ENCODE measurements around the gene CDKAL1. TPM values are rescaled to one million over a fixed set of nuclear protein-coding genes. Genes with fewer than 3 reads are reported as not detected.
A peak's percentile ranks its signal among the peaks of the same experiment; 100 is the strongest.

The CDKAL1 gene
- total RNA-seq, 1 donor from 2014 or later, result 11.3 TPM

DNA sequence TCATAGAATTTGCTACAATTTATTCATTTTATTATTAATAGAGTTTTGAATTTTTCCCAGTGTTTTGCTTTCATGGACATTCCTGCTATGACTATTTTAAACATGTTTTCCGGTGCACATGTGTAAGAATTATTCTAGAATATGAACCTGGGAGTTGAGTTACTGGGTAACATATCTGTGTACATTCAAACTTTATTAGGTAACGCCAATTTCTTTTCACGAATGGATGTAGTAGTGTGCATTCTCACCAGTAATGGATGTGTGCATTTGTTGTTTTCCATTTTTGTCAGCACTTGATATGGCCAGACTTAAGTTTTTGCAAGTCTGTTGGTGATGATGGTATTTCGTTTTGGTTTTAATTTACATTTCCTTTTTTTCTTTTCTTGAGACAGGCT is 118.8 kb downstream of the CDKAL1 start:
- no peaks in the 10 kb centered on the region for H3K27me3 ChIP-seq
- no peaks in the 10 kb centered on the region for H3K9me3 ChIP-seq
- intact Hi-C loops (cut with DNase I), result no loop called here
- no peak overlapping the region for H3K27ac ChIP-seq
- no peak for DNase-seq (ENCODE audit: extremely low spot score in 2 of 2)
- no peak overlapping the region for H3K4me3 ChIP-seq
- H3K36me3 ChIP-seq, result peaks cover 0 to 5% of the 10 kb centered on the region in 2 donors
- TF ChIP-seq POLR2A (IDR thresholded peaks at IDR 0.05) (no peak), POLR2AphosphoS5 (IDR thresholded peaks at IDR 0.05; ENCODE audit: insufficient read depth in 1 of 2, low read depth in 1 of 2) (no peak)
- TF ChIP-seq, protein P1, sequence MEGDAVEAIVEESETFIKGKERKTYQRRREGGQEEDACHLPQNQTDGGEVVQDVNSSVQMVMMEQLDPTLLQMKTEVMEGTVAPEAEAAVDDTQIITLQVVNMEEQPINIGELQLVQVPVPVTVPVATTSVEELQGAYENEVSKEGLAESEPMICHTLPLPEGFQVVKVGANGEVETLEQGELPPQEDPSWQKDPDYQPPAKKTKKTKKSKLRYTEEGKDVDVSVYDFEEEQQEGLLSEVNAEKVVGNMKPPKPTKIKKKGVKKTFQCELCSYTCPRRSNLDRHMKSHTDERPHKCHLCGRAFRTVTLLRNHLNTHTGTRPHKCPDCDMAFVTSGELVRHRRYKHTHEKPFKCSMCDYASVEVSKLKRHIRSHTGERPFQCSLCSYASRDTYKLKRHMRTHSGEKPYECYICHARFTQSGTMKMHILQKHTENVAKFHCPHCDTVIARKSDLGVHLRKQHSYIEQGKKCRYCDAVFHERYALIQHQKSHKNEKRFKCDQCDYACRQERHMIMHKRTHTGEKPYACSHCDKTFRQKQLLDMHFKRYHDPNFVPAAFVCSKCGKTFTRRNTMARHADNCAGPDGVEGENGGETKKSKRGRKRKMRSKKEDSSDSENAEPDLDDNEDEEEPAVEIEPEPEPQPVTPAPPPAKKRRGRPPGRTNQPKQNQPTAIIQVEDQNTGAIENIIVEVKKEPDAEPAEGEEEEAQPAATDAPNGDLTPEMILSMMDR (IDR thresholded peaks at IDR 0.05), result no peak
- peaks cover 5% of the 10 kb centered on the region for H3K4me1 ChIP-seq

DNA sequence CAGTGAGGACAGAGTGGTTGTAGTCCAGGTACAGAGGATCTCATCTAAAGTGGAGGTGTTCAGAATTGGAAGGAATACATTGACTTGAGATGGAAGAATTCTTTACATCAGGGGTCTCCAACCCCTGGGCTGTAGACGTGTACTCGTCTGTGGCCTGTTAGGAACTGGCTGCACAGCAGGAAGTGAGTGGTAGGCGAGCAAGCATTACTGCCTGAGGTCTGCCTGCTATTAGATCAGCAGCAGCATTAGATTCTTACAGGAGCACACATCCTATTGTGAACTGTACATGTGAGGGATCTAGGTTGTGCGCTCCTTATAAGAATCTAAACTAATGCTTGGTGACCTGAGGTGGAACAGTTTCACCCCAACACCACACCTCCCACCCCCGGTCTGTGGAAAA is 121.1 kb downstream of the CDKAL1 start:
- intact Hi-C loops (cut with DNase I), result no loop called here
- H3K4me3 ChIP-seq, result no peak overlapping the region

DNA sequence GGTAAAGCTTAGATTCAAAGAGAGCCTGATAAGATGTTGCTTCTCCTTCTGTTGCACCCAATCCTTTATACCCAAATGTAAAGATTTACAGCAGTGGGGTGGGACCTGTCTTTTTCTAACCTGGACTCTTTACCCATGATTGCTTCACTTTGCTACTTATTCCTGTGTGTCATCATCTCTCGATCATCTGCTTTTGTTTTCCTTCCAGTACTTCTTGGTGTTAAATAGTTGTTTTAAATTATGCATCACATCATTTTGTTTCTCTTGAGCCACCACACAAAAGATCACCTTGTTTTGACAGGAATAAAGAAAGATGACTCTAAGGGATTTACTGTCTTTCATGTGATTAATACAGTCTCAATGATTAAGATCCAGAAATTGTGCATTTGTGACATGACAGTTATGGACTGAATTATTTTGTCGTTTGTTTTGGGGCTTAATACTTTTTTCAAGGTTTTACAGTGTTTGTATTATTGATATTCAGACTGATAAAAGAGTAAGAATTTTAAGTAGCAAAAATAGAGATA is 123.1 kb downstream of the CDKAL1 start:
- intact Hi-C loops (cut with DNase I), result no loop called here
- TF ChIP-seq POLR2A (IDR thresholded peaks at IDR 0.05) (no peak), POLR2AphosphoS5 (IDR thresholded peaks at IDR 0.05; ENCODE audit: insufficient read depth in 1 of 2, low read depth in 1 of 2) (peak in 1 of 2 donors; percentile 14)
- no peaks in the 10 kb centered on the region for H3K9me3 ChIP-seq
- no peak for DNase-seq (ENCODE audit: extremely low spot score in 2 of 2)
- no peaks in the 10 kb centered on the region for H3K36me3 ChIP-seq
- H3K27me3 ChIP-seq, result no peaks in the 10 kb centered on the region
- H3K27ac ChIP-seq, result no peak overlapping the region
- H3K4me1 ChIP-seq, result peaks cover 21% of the 10 kb centered on the region
- no peak overlapping the region for H3K4me3 ChIP-seq

More for the DNA sequence above, 121.1 kb downstream of the CDKAL1 start:
- no peaks in the 10 kb centered on the region for H3K9me3 ChIP-seq
- DNase-seq (ENCODE audit: extremely low spot score in 2 of 2), result no peak
- H3K36me3 ChIP-seq, result no peaks in the 10 kb centered on the region
- H3K27me3 ChIP-seq, result no peaks in the 10 kb centered on the region
- peaks cover 5% of the 10 kb centered on the region for H3K4me1 ChIP-seq
- TF ChIP-seq POLR2AphosphoS5 (IDR thresholded peaks at IDR 0.05; ENCODE audit: insufficient read depth in 1 of 2, low read depth in 1 of 2), result no peak
- TF ChIP-seq, protein P1 (IDR thresholded peaks at IDR 0.05), result no peak
- no peak for TF ChIP-seq POLR2A (IDR thresholded peaks at IDR 0.05)
- no peak overlapping the region for H3K27ac ChIP-seq

DNA sequence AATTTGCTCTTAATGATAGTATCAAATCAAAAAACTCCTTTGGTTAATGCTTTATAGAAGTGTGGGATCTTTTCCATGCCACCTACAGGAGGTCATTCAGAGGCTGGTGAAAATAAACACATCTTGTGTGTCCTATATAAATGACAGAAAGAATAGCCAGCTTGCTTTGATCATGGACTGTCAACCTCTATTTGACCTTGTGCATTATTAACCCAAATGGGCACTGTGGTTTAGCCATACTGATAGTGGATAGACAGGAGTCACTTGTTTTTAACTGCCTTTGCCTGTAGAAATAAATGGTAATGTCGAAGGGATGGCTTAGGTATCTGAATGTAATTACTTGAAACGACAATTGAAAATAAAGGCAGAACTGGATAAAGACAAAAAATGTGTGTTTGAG is 123.8 kb downstream of the CDKAL1 start:
- Histone ChIP-seq H3K27ac (no peak overlapping the region), H3K4me3 (no peak overlapping the region), H3K27me3 (no peaks in the 10 kb centered on the region), H3K36me3 (no peaks in the 10 kb centered on the region), H3K4me1 (peaks cover 26% of the 10 kb centered on the region), H3K9me3 (no peaks in the 10 kb centered on the region)
- TF ChIP-seq, protein P1 (IDR thresholded peaks at IDR 0.05), result no peak
- intact Hi-C loops (cut with DNase I), result no loop called here
- DNase-seq (ENCODE audit: extremely low spot score in 2 of 2), result no peak

DNA sequence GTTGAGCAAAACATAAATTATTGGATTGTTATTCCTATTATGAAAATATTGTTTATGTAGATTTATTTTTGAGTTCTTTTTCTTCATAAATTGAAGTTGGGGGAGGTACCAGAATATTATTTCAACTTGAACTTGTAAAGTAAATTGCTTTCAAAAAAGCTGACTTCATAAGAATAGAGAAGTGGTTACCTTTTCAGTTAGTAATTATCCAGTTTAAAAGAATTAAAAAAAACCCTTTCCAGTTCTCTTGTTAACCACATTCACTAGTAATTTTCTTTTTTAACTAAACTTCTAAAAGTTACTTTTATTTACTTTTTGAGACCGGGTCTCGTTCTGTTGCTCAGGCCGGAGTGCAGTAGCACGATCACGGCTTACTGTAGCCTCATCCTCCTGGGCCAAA is 124.3 kb downstream of the CDKAL1 start:
- no peak overlapping the region for H3K27ac ChIP-seq
- no peaks in the 10 kb centered on the region for H3K36me3 ChIP-seq
- no peak overlapping the region for H3K4me3 ChIP-seq
- no peaks in the 10 kb centered on the region for H3K9me3 ChIP-seq
- no peak for DNase-seq (ENCODE audit: extremely low spot score in 2 of 2)
- H3K4me1 ChIP-seq, result peaks cover 26% of the 10 kb centered on the region
- H3K27me3 ChIP-seq, result no peaks in the 10 kb centered on the region
- TF ChIP-seq, protein P1 (IDR thresholded peaks at IDR 0.05), result no peak
- no peak for TF ChIP-seq POLR2A (IDR thresholded peaks at IDR 0.05)
- TF ChIP-seq POLR2AphosphoS5 (IDR thresholded peaks at IDR 0.05; ENCODE audit: insufficient read depth in 1 of 2, low read depth in 1 of 2), result no peak
- intact Hi-C loops (cut with DNase I), result no loop called here

Measured in vagina (tissue), 2 donors.